Liver (tissue), 3 donors: ENCODE measurements around the gene USP9X.
"Not testable (repeated sequence)": the region's sequence is repeated elsewhere in the genome, so short reads cannot be mapped to it uniquely, and the experiment has no call there.

Source experiments
- ATF3 ChIP-seq: IDR thresholded peaks from 2 replicates; pipeline ENCODE4 v1.6.1; 2016; ENCODE audit warnings: antibody characterized with exemption
- CTCF ChIP-seq: fragments of 150-350 bp; IDR thresholded peaks from 2 replicates; pipeline ENCODE4 v1.5.1; 2017; ENCODE audit warnings: improper control_type of control experiment, low read depth, low read length; ENCODE audit not compliant: missing input control
- FOXA1 ChIP-seq: IDR thresholded peaks from 2 replicates; pipeline ENCODE4 v1.6.1; 2016; ENCODE audit warnings: antibody characterized with exemption
- GABPA ChIP-seq, 2 donors: IDR thresholded peaks in 1 of 2; conservative IDR thresholded peaks in 1 of 2; 2 replicates each; pipeline ENCODE4 v1.6.1; 2016; ENCODE audit warnings: antibody characterized with exemption in 2 of 2, mild to moderate bottlenecking in 1 of 2, moderate library complexity in 1 of 2
- REST ChIP-seq: IDR thresholded peaks from 2 replicates; pipeline ENCODE4 v1.6.1; 2016; ENCODE audit warnings: antibody characterized with exemption, mild to moderate bottlenecking
- TAF1 ChIP-seq: conservative IDR thresholded peaks from 2 replicates; pipeline ENCODE4 v1.6.1; 2016; ENCODE audit warnings: antibody characterized with exemption, mild to moderate bottlenecking
- YY1 ChIP-seq: IDR thresholded peaks from 2 replicates; pipeline ENCODE4 v1.6.1; 2016; ENCODE audit warnings: antibody characterized with exemption, mild to moderate bottlenecking
- donor health status: healthy.
- donor health status: healthy.

GRCh38 chrX:41115104-41115425, 29.8 kb downstream of the USP9X start:
- peak; percentile 61 for TF ChIP-seq CTCF
- not testable (repeated sequence) for TF ChIP-seq REST; GABPA (IDR thresholded peaks at IDR 0.05 in 1 of 2, conservative IDR thresholded peaks at IDR 0.05 in 1 of 2); FOXA1; ATF3; TAF1; YY1
